Aorta (tissue), 5 donors: ENCODE results near the gene GRAMD4. TPM values are rescaled to one million over a fixed set of nuclear protein-coding genes. Genes with fewer than 3 reads are reported as not detected.

Experiments used
- ATAC-seq: fragments of 200-7000 bp; cut with Tn5 transposase; one replicate; pipeline ENCODE4 v1.9.1; 2022; ENCODE audit warnings: moderate library complexity; ENCODE audit not compliant: low FRiP score
- DNase-seq, 2 donors: peaks; one replicate each; pipeline ENCODE4 v3.0.0-alpha.2; 2020
- H3K27ac ChIP-seq, 2 donors: one replicate each; pipeline ENCODE4 v1.5.1; 2013; ENCODE audit warnings: low read length in 2 of 2, mild to moderate bottlenecking in 2 of 2, moderate library complexity in 2 of 2, control low read depth in 1 of 2, inconsistent platforms in 1 of 2, low read depth in 1 of 2
- H3K27me3 ChIP-seq, 2 donors: one replicate each; pipeline ENCODE4 v1.6.1; 2013; ENCODE audit warnings: control low read depth in 1 of 2, low read length in 1 of 2, mild to moderate bottlenecking in 1 of 2, moderate library complexity in 1 of 2; ENCODE audit not compliant: insufficient read depth in 2 of 2, control insufficient read depth in 1 of 2
- H3K36me3 ChIP-seq, 2 donors: one replicate each; pipeline ENCODE4 v1.6.1; 2013; ENCODE audit warnings: control low read depth in 1 of 2, low read length in 1 of 2, mild to moderate bottlenecking in 1 of 2; ENCODE audit not compliant: insufficient read depth in 2 of 2, control insufficient read depth in 1 of 2
- H3K4me1 ChIP-seq, 2 donors: one replicate each; pipeline ENCODE4 v1.6.1; 2013; ENCODE audit warnings: low read length in 2 of 2, control low read depth in 1 of 2, mild to moderate bottlenecking in 1 of 2, moderate library complexity in 1 of 2; ENCODE audit not compliant: insufficient read depth in 2 of 2, control insufficient read depth in 1 of 2
- H3K4me3 ChIP-seq, 2 donors: one replicate each; pipeline ENCODE4 v1.5.1; 2013; ENCODE audit warnings: low read length in 2 of 2, control low read depth in 1 of 2, mild to moderate bottlenecking in 1 of 2
- H3K9me3 ChIP-seq: one replicate; pipeline ENCODE4 v1.6.1; 2013; ENCODE audit warnings: mild to moderate bottlenecking, low read length; ENCODE audit not compliant: control insufficient read depth
- WGBS, 2 donors: extraction: QIAGEN DNeasy Blood & Tissue Kit; methylation state at CpG; one replicate each; pipeline ENCODE4 v1.1.7; 2013; 5-methylcytosine and 5-hydroxymethylcytosine counted together
- intact Hi-C, 2 donors: fragments of 100-400 bp; cut with DNase I; formaldehyde crosslinking; loops; one replicate each; pipeline versions ENCODE4 v1.14.2 to v1.15.0; 2022
- polyA plus RNA-seq, 2 donors: library from polyadenylated mRNA; stranded (reverse); fragments of 200-250 nt; gene quantifications; one replicate each; pipeline ENCODE4 v1.2.3, GENCODE V29; 2013
- total RNA-seq, 2 donors: library from RNA; stranded (reverse); fragmentation: NEBNext Ultra II Directional; extraction: Animal tissue kit (Norgen Biotek cat#: 25700); gene quantifications; one replicate each; pipeline ENCODE4 v1.2.1, GENCODE V29; 2021
- donor health status: healthy with polysubstance abuse.
- donor health status: Bipolar disorder and iron deficiency.
- donor health status: DM: no; HTN: no; CAD: no.
- donor health status: DM: no; HTN: no; CAD: no.
- donor health status: DM: yes; HTN: yes; CAD: no.

GRAMD4 gene
- total and polyA plus RNA-seq, 4 donors: 5.5 to 37.1 (median 11.2) TPM

DNA sequence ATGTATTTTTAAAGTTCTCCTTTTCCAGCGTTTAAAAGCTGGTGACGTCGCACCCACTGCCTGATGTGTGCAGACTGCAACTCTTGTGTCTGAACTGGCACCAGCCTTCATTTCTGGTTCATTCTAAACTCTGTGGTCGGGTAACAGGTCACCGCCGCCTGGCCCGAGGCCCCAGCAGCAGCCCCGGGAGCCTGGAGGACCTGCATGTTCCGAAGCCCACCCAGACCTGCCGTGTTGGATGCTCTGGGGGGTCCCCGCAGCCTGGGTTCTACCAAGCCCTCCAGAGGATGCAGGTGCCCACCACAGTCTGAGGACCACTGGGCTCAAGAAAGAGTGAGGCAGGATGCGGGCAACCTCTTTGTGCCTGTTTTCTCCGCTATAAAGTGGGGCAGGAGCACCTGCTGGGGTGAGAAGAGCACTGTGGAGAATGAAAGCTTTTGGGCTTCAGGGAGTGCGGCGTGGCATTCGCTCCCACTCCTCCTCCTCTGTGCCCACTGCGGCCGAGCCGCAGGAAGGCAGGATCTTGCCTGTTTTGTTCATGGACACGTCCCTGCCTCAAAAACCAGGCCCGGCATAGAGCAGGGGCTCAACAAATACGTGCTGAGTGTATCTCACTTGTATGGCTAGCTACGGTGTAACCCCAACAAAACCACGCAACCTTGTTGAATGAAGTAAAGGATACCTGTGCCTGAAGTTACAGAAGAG is 77.8 kb downstream of the GRAMD4 start:
- DNase-seq: peak in 1 of 2 donors; percentile 36

GRCh38 chr22:46699091-46699490 is 78.9 kb downstream of the GRAMD4 start:
- Histone ChIP-seq H3K4me1 (no peaks in the 10 kb centered on the region), H3K27ac (no peak overlapping the region), H3K36me3 (peaks cover 0 to 26% of the 10 kb centered on the region in 2 donors), H3K4me3 (no peak overlapping the region), H3K27me3 (no peaks in the 10 kb centered on the region), H3K9me3 (no peaks in the 10 kb centered on the region)
- intact Hi-C loops: no loop called here
- no peak for ATAC-seq
- 91 to 92% methylated on average over 17 of the region's 17 CpGs for WGBS, 2 donors
- DNase-seq: peak in 1 of 2 donors; percentile 41

More for the DNA sequence above, 77.8 kb downstream of the GRAMD4 start:
- Histone ChIP-seq H3K27me3 (no peaks in the 10 kb centered on the region), H3K9me3 (no peaks in the 10 kb centered on the region), H3K27ac (no peak overlapping the region), H3K4me3 (no peak overlapping the region), H3K4me1 (no peaks in the 10 kb centered on the region), H3K36me3 (peaks cover 0 to 26% of the 10 kb centered on the region in 2 donors)
- WGBS, 2 donors: 91 to 94% methylated on average over 24 of the region's 24 CpGs
- ATAC-seq: no peak
- intact Hi-C loops: no loop called here

DNA sequence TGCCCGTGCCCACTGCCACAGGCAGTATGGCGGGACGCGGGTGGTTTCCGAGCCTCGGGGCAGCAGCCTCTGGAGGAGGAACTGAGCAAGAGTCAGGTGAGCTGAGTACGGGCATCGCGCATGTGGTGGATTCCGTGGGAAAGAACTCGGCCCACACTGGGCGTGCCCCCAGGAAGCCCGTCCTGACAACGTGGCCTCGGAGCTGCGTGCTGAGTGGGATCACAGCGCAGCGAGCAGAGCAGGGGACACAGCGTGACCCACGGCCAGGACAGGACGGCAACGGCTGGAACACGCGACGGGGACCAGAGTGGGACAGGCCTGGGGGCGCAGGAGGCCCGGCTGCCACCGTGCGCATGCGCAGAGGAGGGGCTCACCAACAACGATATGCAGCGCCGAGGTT is 81.1 kb downstream of the GRAMD4 start:
- Histone ChIP-seq H3K4me3 (no peak overlapping the region), H3K4me1 (no peaks in the 10 kb centered on the region), H3K27ac (no peak overlapping the region), H3K36me3 (peaks cover 0 to 16% of the 10 kb centered on the region in 2 donors), H3K9me3 (no peaks in the 10 kb centered on the region), H3K27me3 (no peaks in the 10 kb centered on the region)
- 94% methylated on average over 33 of the region's 33 CpGs for WGBS, 2 donors
- peak; percentile 50 for ATAC-seq
- no peak for DNase-seq
- intact Hi-C loops: no loop called here

DNA sequence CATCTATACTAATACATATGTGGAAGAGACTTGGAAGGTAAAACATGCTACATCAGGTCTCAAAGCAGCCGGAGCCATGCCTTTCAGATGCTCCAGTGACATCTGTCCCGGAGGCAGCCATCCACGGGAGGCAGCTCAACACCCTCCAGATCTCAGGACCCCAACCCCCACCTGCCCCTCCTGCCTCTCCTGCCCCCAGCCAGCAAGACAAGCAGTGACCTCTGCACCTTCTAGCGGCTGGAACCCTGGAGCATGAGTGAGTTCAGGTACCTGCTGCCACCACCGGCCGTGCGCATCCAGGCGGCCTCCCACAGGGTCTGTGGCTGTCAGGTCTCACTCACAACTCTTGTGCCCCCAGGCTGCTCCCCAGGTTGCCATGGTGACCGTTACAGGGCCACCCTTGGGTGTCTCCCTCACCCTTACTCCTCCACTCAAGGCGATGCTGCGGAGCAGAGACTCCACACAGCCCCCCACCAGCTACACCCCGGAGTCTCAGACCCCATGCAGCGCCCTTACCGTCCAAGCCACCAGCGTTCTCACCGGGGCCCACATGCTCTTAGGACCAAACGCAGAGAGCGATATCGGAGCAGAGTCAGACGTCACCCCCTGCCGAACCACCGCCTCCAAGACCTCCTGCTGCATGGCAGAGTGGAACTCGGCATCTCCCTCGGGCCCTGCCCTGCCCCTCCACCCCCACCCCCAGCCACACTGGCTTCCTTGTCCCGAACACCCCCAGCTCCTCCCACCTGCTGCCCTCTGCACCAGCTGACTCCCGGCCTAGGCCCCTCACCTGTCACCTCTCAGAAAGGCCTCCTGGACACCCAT is 83.2 kb downstream of the GRAMD4 start:
- H3K36me3 ChIP-seq: peaks cover 0 to 17% of the 10 kb centered on the region in 2 donors
- H3K4me1 ChIP-seq: no peaks in the 10 kb centered on the region
- DNase-seq (no peak), ATAC-seq (no peak)
- intact Hi-C loops: no loop called here
- no peak overlapping the region for H3K27ac ChIP-seq
- no peaks in the 10 kb centered on the region for H3K9me3 ChIP-seq
- no peaks in the 10 kb centered on the region for H3K27me3 ChIP-seq
- H3K4me3 ChIP-seq: no peak overlapping the region
- 93% methylated on average over 26 of the region's 26 CpGs for WGBS, 2 donors

GRCh38 chr22:46703996-46704370 is 83.8 kb downstream of the GRAMD4 start:
- WGBS, 2 donors: 91 to 97% methylated on average over 6 of the region's 6 CpGs
- no peaks in the 10 kb centered on the region for H3K27me3 ChIP-seq
- no peaks in the 10 kb centered on the region for H3K9me3 ChIP-seq
- H3K27ac ChIP-seq: no peak overlapping the region
- intact Hi-C loops: no loop called here
- no peaks in the 10 kb centered on the region for H3K4me1 ChIP-seq
- ATAC-seq (no peak), DNase-seq (peak in 1 of 2 donors; percentile 37)
- peaks cover 0 to 16% of the 10 kb centered on the region in 2 donors for H3K36me3 ChIP-seq
- H3K4me3 ChIP-seq: no peak overlapping the region

DNA sequence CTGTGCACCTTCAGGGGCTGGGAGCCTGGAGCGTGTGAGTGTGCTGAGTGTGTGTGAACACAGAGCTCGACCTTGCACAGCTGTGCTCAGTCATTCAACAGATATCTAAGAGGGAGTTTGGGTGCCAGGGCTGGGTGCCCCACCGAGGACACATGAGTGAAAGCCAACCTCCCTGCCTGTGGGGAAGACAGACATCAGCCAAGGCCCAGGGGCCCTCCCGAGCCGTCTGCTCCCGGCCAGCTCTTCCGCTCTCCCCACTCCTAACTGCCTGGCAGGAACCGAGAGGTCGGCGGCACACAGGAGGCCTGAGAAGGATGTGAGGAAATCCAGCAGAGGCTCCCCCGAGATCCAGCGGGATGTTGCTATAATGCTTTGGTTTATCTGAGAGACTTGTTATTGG is 85.9 kb downstream of the GRAMD4 start:
- ATAC-seq (no peak), DNase-seq (peak in 1 of 2 donors; percentile 23)
- no peaks in the 10 kb centered on the region for H3K9me3 ChIP-seq
- H3K4me1 ChIP-seq: no peaks in the 10 kb centered on the region
- WGBS, 2 donors: 94 to 96% methylated on average over 12 of the region's 12 CpGs
- no peak overlapping the region for H3K4me3 ChIP-seq
- intact Hi-C loops: no loop called here
- peaks cover 0 to 15% of the 10 kb centered on the region in 2 donors for H3K36me3 ChIP-seq
- no peaks in the 10 kb centered on the region for H3K27me3 ChIP-seq
- H3K27ac ChIP-seq: no peak overlapping the region

- H3K4me1 ChIP-seq: no peaks in the 10 kb centered on the region
- WGBS, 2 donors: 89 to 92% methylated on average over 13 of the region's 13 CpGs
- no peaks in the 10 kb centered on the region for H3K27me3 ChIP-seq
- H3K36me3 ChIP-seq: peaks cover 0 to 10% of the 10 kb centered on the region in 2 donors
- H3K4me3 ChIP-seq: no peak overlapping the region
- DNase-seq (peak in 1 of 2 donors; percentile 30), ATAC-seq (no peak)
- H3K27ac ChIP-seq: no peak overlapping the region
- intact Hi-C loops: no loop called here
- no peaks in the 10 kb centered on the region for H3K9me3 ChIP-seq
Observed at GRCh38 chr22:46707305-46707704, 87.1 kb downstream of the GRAMD4 start.

GRCh38 chr22:46707827-46708570 is 87.8 kb downstream of the GRAMD4 start:
- H3K36me3 ChIP-seq: peaks cover 0 to 9% of the 10 kb centered on the region in 2 donors
- no peak for ATAC-seq
- no peak overlapping the region for H3K27ac ChIP-seq
- 89 to 92% methylated on average over 32 of the region's 32 CpGs for WGBS, 2 donors
- DNase-seq: no peak
- no peaks in the 10 kb centered on the region for H3K27me3 ChIP-seq
- no peaks in the 10 kb centered on the region for H3K4me1 ChIP-seq
- intact Hi-C loops: no loop called here
- H3K4me3 ChIP-seq: no peak overlapping the region
- no peaks in the 10 kb centered on the region for H3K9me3 ChIP-seq
